Mammary epithelial cell (primary cell): ENCODE results near the gene RNF214.

ENCODE experiments used
- EZH2 ChIP-seq: IDR thresholded peaks from 2 replicates; pipeline ENCODE4 v1.6.1; 2012; ENCODE audit warnings: low read length, inconsistent platforms, borderline replicate concordance
- TF ChIP-seq, protein P1 (sequence below), 2 donors: IDR thresholded peaks in 1 of 2; conservative IDR thresholded peaks in 1 of 2; 2 replicates each; pipeline ENCODE4 v1.5.1; 2011 to 2012; ENCODE audit warnings: inconsistent platforms in 2 of 2, low read length in 2 of 2, mild to moderate bottlenecking in 2 of 2, control low read depth in 1 of 2, low read depth in 1 of 2; ENCODE audit not compliant: insufficient read depth in 1 of 2; ENCODE audit errors: extremely low read depth in 1 of 2

DNA sequence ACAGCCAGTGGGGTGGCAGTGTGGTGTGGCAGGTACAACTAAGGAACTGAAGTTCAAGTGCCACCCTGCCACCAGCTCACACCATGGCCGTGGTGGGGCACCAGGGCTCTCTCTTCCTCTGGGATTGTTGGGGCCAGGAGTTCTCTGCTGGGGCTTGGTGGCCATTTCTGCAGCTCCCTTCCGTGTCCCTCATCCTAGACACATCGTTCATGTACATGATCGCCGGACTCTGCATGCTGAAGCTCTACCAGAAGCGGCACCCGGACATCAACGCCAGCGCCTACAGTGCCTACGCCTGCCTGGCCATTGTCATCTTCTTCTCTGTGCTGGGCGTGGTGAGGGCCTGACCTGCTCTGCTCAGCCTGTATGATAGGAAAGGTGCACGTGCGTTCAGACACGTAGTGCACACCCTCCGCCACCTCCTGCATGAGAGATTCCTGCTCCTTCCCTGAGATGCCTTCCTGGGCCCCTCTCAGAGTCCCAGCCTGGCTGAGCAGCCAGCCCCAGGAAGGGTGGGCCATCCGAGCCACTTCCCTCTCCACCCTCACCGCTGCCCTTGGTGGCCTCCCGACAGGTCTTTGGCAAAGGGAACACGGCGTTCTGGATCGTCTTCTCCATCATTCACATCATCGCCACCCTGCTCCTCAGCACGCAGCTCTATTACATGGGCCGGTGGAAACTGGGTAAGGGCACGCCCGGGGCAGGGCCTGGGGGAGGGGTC is 40.6 kb upstream of the RNF214 start:
- TF ChIP-seq, protein P1, sequence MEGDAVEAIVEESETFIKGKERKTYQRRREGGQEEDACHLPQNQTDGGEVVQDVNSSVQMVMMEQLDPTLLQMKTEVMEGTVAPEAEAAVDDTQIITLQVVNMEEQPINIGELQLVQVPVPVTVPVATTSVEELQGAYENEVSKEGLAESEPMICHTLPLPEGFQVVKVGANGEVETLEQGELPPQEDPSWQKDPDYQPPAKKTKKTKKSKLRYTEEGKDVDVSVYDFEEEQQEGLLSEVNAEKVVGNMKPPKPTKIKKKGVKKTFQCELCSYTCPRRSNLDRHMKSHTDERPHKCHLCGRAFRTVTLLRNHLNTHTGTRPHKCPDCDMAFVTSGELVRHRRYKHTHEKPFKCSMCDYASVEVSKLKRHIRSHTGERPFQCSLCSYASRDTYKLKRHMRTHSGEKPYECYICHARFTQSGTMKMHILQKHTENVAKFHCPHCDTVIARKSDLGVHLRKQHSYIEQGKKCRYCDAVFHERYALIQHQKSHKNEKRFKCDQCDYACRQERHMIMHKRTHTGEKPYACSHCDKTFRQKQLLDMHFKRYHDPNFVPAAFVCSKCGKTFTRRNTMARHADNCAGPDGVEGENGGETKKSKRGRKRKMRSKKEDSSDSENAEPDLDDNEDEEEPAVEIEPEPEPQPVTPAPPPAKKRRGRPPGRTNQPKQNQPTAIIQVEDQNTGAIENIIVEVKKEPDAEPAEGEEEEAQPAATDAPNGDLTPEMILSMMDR (conservative IDR thresholded peaks at IDR 0.05 in 1 of 2, IDR thresholded peaks at IDR 0.05 in 1 of 2; ENCODE audit: extremely low read depth in 1 of 2, insufficient read depth in 1 of 2, low read depth in 1 of 2, low read length in 2 of 2): no peak
- TF ChIP-seq EZH2: no peak
